ACHN (cell line): ENCODE data around the gene SNAP25.

Source experiments
- DNase-seq: peaks from one replicate; pipeline ENCODE4 v3.0.0-alpha.2; 2015
- in situ Hi-C: cut with HindIII; loops from 2 replicates; pipeline ENCODE4 v1.10.0; 2017; ENCODE audit warnings: low sequenced_read_pairs, low pct_ligation_motif_present, low pct_unique_long_range_greater_than_20kb

Gene SNAP25

GRCh38 chr20:10250902-10251301 lies 32.3 kb downstream of the SNAP25 start:
- in situ Hi-C loops = no loop called here
- DNase-seq = no peak

DNA sequence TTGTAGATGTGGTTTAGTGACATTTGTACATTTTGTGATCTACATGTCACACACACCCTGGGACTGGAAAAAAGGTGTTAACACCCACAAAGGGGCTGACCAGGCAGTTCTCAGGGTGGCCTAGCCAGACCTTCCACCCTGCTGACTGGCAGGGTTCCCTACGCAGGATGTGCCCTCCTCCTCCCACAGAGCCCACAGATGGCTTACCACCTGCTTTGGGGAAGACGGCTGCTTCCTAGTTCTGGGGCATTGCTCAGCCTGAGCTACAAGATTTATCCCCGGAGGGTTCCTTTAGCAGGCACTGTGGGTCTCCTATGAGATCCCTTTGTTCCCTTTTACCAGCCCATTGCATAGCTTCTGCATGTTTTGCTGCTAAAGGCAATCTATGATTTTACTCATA lies 35.1 kb downstream of the SNAP25 start:
- DNase-seq = no peak
- in situ Hi-C loops = no loop called here

- DNase-seq = no peak
- in situ Hi-C loops = no loop called here
Measured at GRCh38 chr20:10255846-10256245, 37.2 kb downstream of the SNAP25 start.

- in situ Hi-C loops = no loop called here
- DNase-seq = no peak
Measured at GRCh38 chr20:10259166-10259565, 40.5 kb downstream of the SNAP25 start.

- no peak for DNase-seq
- in situ Hi-C loops = no loop called here
Measured at GRCh38 chr20:10260316-10260715, 41.7 kb downstream of the SNAP25 start.

DNA sequence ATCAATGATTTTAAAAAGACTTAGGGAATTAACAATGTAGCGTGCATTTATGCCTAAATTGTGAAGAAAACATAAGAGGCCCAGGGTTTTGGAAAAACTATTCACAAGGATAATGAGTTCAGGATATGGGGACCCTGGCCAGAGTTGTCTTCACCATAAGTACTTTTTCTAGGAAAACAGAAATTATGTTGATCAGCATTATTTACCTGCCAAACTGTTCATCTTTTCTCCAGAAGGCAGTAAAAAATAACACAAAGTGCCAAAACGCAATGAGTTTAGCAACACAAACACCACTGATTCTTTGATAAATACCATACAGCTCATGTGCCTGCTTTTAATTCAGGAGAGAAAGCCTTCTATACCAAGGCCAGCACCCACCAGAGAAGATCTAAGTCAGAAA lies 43.1 kb downstream of the SNAP25 start:
- DNase-seq = no peak
- in situ Hi-C loops = no loop called here

DNA sequence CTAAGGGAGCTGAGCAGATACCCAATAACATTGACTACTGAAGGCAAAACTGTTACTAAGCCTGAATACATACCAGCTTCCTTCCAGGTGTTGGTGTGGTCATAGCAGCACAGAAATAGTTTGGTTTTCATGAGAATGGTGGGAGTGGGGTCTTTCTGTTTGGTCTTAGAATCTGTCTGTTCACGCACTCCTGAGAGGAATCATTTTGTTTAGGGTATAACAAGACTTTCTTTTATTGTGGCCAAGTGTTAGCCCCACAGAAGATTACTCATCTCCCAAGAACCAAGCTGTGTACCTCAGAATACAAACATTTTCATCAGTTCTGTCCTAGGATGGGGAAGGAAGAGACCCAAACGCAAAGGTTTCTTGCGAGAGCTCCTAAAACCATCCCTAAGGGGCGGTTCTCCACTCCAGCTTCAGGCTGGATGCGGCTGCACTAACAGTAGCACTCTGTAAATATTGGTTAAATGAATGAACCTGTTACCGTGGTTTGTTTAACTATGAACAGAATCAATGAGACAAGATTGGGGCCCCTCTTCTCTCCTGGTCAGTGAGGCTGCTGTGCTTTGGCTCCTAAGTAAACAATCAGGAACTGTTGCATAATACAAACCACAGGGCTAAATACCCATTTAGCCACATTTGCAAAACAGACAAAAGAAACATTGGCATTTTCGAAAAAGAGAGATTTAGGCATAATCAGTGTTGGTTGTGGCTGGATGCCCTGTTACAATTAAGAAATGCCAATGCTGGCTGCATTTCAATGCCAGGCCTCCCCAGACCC lies 44.9 kb downstream of the SNAP25 start:
- in situ Hi-C loops = no loop called here
- no peak for DNase-seq

DNA sequence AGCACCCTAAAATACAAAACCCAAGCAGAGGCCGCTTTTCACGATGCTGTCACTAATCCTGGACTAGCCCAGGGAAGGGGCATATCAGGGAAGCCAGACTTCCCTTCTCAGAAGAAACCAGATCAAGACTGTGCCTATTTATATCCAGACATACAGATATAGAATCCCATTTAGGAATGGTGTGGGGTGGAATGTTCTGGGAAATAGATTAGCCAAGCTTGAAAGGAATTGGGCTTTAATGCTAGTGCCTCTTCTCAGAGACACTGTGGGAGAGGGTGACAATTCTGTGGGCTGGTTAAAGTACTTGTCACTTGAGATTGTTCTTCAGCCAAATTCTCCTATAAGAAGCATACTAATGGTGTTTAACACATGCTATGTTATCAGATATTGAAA lies 45.5 kb downstream of the SNAP25 start:
- in situ Hi-C loops = no loop called here
- DNase-seq = no peak

GRCh38 chr20:10268636-10269035 lies 50.0 kb downstream of the SNAP25 start:
- no peak for DNase-seq
- in situ Hi-C loops = no loop called here

DNA sequence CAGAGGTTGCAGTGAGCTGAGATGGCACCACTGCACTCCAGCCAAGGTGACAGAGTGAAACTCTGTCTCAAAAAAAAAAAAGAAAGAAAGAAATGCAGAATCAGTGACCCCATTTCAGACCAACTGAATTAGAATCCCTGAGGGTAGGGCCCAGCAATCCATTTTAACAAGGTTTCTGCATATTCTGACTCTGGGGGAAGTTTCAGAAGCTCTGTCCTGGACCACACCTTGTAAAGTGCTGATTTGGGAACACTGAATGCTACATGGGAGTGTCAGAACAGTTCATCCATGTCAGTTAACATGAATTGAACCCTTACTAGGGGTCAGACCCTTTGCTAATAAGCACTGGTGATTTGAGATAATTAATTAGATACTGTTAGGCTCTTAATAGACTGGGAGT lies 52.0 kb downstream of the SNAP25 start:
- in situ Hi-C loops = no loop called here
- no peak for DNase-seq

GRCh38 chr20:10271494-10272219 lies 53.0 kb downstream of the SNAP25 start:
- in situ Hi-C loops = no loop called here
- DNase-seq = no peak

GRCh38 chr20:10276878-10277580 lies 58.4 kb downstream of the SNAP25 start:
- in situ Hi-C loops = no loop called here
- no peak for DNase-seq

DNA sequence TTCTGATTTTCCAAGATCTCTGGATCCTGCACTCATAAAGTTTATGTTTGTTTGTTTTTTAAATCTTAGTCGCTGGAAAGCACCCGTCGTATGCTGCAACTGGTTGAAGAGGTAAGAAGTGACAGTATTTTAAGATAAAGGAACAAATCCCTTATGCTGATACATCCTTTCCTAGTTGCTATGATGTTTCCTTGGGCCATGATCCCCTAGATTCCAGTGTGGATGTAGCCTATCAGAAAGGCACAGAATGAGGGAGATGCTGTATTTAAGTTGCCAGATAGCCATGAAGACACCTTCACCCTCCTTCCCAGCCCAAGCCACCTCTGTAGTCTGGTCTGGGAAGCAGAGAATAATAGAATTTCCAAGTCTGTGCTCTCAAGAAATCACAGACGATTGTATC lies 59.0 kb downstream of the SNAP25 start:
- no peak for DNase-seq
- in situ Hi-C loops = no loop called here

GRCh38 chr20:10278412-10278811 lies 59.8 kb downstream of the SNAP25 start:
- in situ Hi-C loops = no loop called here
- no peak for DNase-seq

DNA sequence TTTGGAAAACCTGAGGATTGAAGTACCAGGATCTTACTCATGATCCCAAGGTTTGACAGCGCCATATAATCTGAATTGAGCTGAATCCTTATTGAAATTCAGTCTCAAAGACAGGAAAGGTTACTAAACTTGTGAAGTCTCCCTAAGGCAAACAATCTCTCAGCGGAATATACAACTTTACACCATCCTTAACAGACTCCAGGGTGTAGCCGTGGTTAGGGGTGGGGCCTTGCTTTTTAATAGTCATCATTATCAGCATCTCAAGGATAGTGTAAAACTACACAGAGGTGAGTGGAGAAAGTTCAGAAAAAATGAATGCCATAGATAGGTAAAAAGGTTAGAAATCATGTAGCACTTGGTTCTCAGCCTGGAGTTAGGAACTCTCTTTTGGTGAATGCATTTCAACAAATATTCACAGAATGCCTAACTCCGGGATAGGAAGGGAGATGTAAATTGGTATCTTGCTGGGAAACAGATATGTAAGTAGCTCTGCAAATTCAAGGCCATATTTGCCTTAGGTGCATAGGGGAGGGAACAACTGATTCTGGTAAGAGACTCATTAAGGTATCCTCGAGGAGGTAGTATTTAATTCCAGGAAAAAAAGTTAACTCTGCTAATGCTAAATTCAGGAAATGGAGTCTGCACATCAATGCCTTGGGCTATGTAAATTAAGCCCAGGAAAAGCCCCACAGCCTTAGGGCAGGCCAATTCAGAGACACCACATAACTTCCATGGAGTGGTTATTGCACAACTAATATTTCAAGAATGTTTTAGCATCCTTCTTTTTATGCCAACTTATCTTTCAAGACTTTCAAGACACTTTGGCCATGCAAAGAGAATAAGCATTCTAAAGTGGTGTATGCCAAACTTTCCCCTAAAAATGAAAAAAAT lies 61.6 kb downstream of the SNAP25 start:
- DNase-seq = no peak
- in situ Hi-C loops = no loop called here

GRCh38 chr20:10281911-10282310 lies 63.3 kb downstream of the SNAP25 start:
- in situ Hi-C loops = no loop called here
- DNase-seq = no peak

GRCh38 chr20:10282979-10283456 lies 64.4 kb downstream of the SNAP25 start:
- no peak for DNase-seq

GRCh38 chr20:10286356-10286755 lies 67.7 kb downstream of the SNAP25 start:
- DNase-seq = no peak
- in situ Hi-C loops = no loop called here

More at GRCh38 chr20:10282979-10283456, 64.4 kb downstream of the SNAP25 start:
- in situ Hi-C loops = no loop called here
